Stimulated activated CD4-positive, alpha-beta T cell treated with anti-CD3 and anti-CD28 coated beads, TNF-alpha, amount 100 ng/mL, for 48 hours (primary cell): ENCODE results near the gene KRT83.
"Not testable (repeated sequence)": the region's sequence is repeated elsewhere in the genome, so short reads cannot be mapped to it uniquely, and the experiment has no call there.

Experiments used
- DNase-seq, 3 donors: peaks; one replicate each; pipeline ENCODE4 v3.0.0-alpha.2; 2020; ENCODE audit warnings: low read depth in 3 of 3

The KRT83 gene

GRCh38 chr12:52286857-52287785 lies 34.1 kb downstream of the KRT83 start:
- not testable (repeated sequence) for DNase-seq

GRCh38 chr12:52285851-52286530 lies 35.2 kb downstream of the KRT83 start:
- DNase-seq = no peak

GRCh38 chr12:52285172-52285745 lies 35.9 kb downstream of the KRT83 start:
- no peak for DNase-seq

- DNase-seq = no peak
Observed at GRCh38 chr12:52284562-52285171, 36.5 kb downstream of the KRT83 start.

GRCh38 chr12:52280796-52281560 lies 40.2 kb downstream of the KRT83 start:
- no peak for DNase-seq

GRCh38 chr12:52280319-52280795 lies 40.8 kb downstream of the KRT83 start:
- no peak for DNase-seq

- DNase-seq = no peak
Observed at GRCh38 chr12:52279422-52280318, 41.5 kb downstream of the KRT83 start.

GRCh38 chr12:52278575-52279421 lies 42.4 kb downstream of the KRT83 start:
- peak; percentile 33 to 56 (median 51) for DNase-seq

GRCh38 chr12:52277486-52278245 lies 43.5 kb downstream of the KRT83 start:
- DNase-seq = no peak

GRCh38 chr12:52275686-52276085 lies 45.5 kb downstream of the KRT83 start:
- no peak for DNase-seq

GRCh38 chr12:52274521-52275120 lies 46.6 kb downstream of the KRT83 start, which contains the start of gene KRT86:
Gene KRT86 (plus strand): TSS chr12:52274645. CDS start chr12:52301917, 27,272 bp downstream.
- no peak for DNase-seq

GRCh38 chr12:52271158-52271557 lies 50.0 kb downstream of the KRT83 start:
- DNase-seq = no peak

- no peak for DNase-seq
Observed at GRCh38 chr12:52270541-52271070, 50.6 kb downstream of the KRT83 start.

- DNase-seq = no peak
Observed at GRCh38 chr12:52268212-52268611, 53.0 kb downstream of the KRT83 start.

- DNase-seq = no peak
Observed at GRCh38 chr12:52267699-52268098, 53.5 kb downstream of the KRT83 start.

GRCh38 chr12:52267266-52267665 lies 53.9 kb downstream of the KRT83 start:
- DNase-seq = no peak

- DNase-seq = no peak
Observed at GRCh38 chr12:52266514-52266913, 54.7 kb downstream of the KRT83 start.

- no peak for DNase-seq
Observed at GRCh38 chr12:52264435-52264825, 56.8 kb downstream of the KRT83 start.
